GM21381 (cell line): ENCODE measurements around the gene POLK.
"Not testable (repeated sequence)": the region's sequence is repeated elsewhere in the genome, so short reads cannot be mapped to it uniquely, and the experiment has no call there.

Experiments used
- ATAC-seq: cut with Tn5 transposase; IDR thresholded peaks from one replicate; pipeline ENCODE4 v1.9.1; 2021; ENCODE audit warnings: mild to moderate bottlenecking, moderate library complexity; ENCODE audit not compliant: unreplicated experiment

The POLK gene

DNA sequence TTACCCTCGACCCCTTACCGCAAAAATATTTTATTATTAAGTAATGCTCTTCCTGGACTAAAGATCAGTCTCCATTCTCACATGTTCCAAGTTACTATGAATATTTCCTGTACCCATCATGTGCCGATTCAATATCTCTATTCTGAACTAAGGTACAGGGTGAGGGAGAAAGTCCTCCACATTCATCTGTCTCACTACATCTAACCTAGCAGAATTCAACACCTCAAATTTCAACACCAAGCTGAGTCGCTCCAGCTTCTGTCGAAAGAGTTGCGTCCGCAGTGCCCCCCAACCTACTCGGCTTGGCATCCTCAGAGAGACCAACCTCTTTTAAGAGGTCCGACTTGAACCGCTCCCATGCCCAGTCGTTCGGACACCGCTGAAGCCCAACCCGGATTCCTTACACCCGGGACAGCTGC lies 1.3 kb upstream of the POLK start:
- peak; percentile 6 for ATAC-seq

GRCh38 chr5:75510836-75511434 lies 756 bp upstream of the POLK start:
- peak; percentile 23 for ATAC-seq

DNA sequence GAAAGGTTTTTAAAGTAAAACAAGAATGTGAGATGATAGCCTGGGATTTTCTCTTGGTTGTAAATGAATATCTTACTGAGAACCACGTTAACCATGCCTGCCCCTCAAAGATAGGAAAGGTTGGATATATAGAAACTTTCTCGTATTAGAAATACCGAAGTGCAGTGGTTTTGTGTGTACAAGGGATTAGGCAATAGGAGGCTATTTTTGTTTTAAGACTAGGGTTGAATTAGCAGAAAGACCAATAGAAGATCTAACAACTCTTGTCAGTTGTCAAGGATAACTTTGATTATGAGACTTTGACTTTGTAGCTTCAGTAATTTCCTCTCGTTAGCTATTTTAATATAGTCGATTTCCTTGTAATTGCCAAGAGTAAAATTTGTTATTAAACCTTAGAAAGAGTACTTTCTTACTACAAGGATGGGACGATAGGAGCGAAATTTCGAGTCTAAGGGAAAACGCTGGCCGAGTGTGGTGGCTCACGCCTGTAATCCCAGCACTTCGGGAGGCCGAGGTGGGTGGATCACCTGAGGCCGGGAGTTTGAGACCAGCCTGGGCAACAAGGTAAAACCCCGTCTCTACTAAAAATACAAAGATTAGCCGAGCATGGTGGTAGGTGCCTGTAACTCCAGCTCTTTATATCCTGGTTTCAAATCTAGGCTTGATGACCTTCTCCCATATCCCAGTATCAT lies 838 bp downstream of the POLK start:
- no peak for ATAC-seq

GRCh38 chr5:75513841-75514240 lies 2.1 kb downstream of the POLK start:
- ATAC-seq: no peak

GRCh38 chr5:75514323-75514722 lies 2.6 kb downstream of the POLK start:
- no peak for ATAC-seq

DNA sequence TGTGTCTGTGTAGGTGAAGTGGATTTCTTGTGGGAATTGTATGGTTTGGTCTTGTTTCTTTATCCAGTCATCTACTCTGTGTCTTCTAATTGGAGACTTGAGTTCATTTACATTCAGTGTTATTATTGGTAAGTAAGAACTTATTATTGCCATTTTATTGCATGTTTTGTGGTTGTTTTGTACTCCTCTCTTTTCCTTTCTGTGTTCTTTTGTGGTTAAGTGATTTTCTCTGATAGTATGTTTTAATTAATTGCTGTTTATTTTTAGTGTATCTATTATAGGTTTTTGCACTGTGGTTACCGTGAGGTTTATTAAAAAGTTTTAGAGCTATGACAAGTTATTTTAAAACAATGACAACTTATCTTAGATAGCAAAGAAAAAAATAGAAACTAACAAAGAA lies 8.1 kb downstream of the POLK start:
- no peak for ATAC-seq

DNA sequence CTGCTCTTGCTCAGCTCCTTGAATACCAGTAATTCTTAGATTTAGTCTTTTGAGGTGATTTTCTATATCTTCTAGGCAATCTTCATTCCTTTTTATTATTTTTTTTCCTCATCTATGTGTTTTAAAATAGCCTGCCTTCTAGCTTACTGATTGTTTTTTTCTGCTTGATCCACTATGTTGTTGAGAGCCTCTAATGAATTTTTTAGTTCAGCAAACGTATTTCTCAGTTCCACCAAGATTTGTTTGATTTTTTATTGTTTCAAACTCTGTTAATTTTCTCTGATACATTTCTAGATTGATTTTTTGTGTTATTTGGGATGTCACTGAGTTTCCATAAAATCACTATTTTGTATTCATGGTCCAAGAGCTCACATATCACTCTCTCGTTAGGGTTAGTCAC lies 9.5 kb downstream of the POLK start:
- no peak for ATAC-seq

- no peak for ATAC-seq
Measured at GRCh38 chr5:75522025-75522424, 10.3 kb downstream of the POLK start.

DNA sequence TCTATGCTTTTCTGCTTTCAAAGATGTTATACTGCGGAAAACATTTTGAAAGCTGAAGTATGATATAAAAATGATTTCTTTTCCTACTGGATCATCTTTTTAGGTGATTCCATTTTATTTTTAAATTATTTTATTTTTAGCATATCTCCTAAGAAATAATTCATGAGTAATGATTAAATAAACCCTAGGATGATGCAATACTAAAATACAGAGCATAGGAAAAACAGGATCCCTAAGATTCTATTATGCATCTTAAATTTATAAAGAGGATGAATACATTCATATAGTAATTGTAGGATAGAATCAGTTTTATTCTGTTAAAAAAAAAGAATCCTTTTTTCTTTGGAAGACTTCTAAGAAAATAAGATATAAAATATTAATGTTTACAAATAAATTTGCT lies 10.9 kb downstream of the POLK start:
- ATAC-seq: no peak

DNA sequence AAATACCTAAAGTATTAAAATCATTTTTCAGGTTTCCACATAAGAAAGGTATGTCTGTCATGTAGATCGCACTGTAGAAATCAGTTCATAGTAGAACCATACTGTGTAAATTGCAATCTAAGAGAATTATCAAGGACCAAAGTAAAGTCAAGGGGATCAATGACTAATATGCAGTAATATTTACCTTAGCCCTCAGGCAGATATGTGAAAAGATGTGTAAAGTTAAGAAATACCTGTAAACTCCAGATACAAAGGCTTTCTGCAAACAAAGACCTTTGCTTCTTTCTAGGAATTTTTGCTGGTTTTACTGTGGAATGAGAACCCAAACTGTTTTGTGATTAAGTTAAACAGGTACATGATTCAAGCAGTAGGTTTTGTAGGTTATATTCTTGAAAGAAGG lies 11.6 kb downstream of the POLK start:
- no peak for ATAC-seq

DNA sequence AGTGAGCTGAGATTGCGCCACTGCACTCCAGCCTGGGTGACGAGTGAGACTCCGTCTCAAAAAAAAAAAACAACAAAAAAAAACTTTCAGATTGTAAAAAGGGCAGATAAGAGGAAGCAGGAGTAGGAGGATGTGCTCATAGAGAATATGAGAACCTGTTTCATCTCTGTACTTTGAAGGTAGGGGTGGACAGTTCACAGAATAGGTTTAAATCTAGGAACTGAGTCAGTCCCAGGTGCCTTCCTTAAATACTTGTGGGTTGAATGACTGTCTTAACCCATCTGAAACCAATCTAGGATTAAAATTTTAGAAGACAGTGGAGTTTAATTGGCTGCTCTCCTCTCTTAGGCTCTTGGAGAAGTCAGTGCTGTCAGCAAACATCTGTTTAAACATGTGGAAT lies 12.4 kb downstream of the POLK start:
- ATAC-seq: peak; percentile 87

GRCh38 chr5:75524591-75524990 lies 12.9 kb downstream of the POLK start:
- no peak for ATAC-seq

DNA sequence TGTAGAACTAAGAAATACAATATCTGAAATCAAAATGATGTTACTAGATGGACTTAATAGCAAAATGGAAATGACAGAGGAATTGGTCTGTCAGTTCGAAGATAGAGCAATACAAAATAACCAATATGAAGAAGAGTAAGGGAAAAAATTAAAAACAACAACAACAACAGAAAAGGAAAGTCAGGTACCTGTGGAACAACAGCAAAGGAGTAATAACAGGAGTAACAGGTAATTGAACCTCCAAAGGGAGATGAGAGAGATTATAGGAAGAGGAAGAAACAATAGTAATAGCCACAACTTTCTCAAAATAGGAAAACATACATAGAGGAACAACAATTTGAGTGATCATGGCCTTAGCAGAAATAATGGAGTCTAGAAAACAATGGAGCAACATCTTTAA lies 13.7 kb downstream of the POLK start:
- ATAC-seq: no peak

DNA sequence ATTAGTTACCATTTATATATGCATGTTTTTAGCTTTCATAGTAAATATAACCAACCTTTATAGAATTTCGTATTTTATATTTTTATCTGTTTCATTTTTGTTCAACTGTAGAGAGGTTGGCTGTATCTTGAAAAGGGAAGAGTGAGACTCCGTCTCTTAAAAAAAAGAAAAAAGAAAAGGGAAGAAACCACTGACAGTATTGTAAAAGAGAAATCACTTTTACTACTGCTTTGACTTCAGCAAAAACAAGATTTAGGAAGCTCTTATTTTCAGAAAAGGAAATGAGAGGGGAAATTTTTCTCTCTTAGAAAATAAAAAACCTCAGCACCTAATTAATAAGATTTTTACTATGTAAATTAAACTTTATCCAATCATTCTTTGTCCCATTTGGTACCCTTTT lies 14.4 kb downstream of the POLK start:
- no peak for ATAC-seq

DNA sequence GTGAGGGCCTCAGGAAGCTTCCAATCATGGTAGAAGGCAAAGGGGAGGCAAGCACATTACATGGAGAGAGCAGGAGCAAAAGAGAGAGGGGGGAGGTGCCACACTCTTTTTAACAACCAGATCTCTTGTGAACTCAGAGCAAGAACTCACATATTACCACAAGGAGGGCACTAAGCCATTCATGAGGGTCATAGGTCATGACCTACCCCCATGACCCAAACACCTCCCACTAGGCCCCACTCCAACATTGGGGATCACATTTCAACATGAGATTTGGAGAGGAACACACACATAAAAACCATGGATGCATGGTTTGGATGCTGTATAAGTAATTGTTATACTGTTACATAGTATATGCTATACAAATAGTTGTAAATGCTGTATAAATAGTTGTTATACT lies 17.5 kb downstream of the POLK start:
- no peak for ATAC-seq

DNA sequence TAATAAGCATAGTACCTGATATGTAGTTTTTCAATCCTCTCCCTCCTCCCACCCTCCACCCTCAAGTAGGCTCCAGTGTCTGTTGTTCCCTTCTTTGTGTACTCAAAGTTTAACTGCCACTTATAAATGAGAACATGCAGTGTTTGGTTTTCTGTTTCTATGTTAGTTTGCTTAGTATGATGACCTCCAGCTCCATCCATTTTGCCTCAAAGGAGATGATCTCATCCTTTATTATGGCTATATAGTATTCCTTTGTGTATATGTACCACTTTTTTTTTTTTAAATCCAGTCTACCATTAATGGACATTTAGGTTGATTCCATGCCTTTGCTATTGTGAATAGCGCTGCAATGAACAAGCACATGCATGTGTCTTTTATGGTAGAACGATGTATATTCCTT lies 20.5 kb downstream of the POLK start:
- ATAC-seq: no peak

GRCh38 chr5:75533716-75534115 lies 22.0 kb downstream of the POLK start:
- ATAC-seq: not testable (repeated sequence)

DNA sequence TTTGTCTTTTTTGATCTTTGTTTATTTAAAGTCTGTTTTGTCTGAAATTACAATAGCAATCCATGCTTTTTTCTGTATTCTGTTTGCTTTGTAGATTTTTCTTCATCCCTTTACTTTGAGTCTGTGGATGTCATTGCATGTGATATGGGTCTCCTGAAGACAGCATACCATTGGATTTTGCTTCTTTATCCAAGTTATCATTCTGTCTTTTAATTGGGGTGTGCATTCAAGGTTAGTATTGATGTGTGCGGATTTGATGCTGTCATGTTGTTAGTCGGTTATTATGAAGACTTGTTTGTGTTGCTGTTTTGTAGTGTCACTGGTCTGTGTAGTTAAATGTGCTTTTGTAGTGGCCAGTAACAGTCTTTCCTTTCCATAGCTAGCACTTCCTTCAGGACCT lies 23.0 kb downstream of the POLK start:
- no peak for ATAC-seq

DNA sequence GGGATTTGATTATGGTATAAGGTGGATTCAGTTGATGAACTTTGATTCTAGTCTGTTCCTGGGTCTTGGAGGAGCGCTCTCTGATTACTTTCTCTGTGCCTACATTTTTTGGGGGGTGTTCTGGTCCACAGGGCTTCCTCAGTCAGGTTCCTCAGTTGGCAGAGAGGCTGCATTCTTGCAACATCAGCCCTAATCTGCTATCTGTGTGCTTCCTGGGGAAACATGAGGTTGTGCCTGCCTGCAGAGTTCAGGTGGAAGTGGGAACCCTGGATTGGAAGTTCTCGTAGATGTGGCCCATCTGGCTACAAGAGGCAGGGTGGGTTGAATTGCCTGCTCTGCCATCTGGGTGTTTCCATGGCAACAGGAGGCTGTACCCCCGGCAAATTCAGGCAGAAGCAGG lies 24.5 kb downstream of the POLK start:
- ATAC-seq: no peak

GRCh38 chr5:75536694-75537360 lies 25.1 kb downstream of the POLK start:
- no peak for ATAC-seq

DNA sequence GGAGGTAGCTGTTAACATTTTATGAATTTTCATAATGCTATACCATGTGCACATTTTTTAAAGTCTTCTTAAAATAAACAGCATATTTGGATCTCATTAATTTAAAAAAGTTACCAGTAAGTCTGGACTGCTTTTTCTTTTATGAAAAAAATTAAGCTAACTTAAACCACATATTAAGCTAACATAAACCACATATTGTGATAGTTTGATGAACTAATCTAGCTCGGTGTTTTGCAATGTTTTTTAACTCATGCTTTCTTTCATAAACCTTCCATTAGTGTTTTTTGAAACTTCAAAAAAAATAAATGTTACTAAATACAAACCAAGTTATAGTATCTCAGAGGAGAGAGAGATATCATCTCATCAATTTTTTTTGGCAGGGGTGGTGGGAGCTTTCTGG lies 26.5 kb downstream of the POLK start:
- ATAC-seq: no peak

DNA sequence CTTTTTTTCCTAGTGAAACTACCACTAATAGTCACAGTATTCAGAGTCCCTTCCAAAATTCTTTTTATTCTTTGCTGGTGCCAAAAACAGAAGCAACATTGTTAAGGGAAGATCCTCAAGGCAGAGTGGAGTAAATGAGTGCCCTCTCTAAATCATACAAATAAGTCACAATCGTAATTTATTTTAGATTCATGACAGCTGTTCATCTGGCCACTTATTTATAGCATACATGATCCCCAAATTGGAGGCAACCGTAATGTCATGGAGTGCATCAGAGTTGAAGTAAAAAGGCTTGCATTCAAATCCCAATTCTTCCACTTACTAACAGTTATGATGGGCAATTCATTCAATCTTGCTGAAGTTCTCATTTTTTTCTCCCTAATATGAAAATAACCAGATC lies 33.4 kb downstream of the POLK start:
- ATAC-seq: no peak
